ENCODE results near the gene SPOCK3.
"Not testable (repeated sequence)": the region's sequence is repeated elsewhere in the genome, so short reads cannot be mapped to it uniquely, and the experiment has no call there.

DNA sequence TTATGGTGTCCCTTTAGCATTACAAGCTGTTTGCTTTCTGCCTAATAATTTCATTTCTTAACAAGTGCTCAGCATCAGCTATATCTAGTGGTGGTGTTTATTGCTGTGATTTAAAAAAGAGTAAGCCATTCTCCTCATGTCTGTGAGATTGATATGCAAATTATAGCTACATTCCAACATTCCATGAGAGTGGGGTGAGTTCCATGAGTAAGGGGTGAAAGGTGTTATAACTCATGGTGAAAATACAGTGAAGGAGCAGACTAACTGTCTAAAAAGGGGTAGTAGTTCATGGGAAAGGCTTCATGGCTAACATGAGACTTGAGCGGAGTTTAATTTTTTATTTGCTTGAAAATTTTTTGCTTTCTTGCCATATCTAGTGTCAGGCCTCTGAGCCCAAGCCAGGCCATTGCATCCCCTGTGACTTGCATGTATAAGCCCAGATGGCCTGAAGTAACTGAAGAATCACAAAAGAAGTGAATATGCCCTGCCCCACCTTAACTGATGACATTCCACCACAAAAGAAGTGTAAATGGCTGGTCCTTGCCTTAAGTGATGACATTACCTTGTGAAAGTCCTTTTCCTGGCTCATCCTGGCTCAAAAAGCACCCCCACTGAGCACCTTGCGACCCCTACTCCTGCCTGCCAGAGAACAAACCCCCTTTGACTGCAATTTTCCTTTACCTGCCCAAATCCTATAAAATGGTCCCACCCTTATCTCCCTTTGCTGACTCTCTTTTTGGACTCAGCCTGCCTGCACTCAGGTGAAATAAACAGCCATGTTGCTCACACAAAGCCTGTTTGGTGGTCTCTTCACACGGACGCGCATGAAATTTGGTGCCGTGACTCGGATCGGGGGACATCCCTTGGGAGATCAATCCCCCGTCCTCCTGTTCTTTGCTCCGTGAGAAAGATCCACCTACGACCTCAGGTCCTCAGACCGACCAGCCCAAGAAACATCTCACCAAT lies 518.3 kb downstream of the SPOCK3 start:
- TF ChIP-seq, protein P1, sequence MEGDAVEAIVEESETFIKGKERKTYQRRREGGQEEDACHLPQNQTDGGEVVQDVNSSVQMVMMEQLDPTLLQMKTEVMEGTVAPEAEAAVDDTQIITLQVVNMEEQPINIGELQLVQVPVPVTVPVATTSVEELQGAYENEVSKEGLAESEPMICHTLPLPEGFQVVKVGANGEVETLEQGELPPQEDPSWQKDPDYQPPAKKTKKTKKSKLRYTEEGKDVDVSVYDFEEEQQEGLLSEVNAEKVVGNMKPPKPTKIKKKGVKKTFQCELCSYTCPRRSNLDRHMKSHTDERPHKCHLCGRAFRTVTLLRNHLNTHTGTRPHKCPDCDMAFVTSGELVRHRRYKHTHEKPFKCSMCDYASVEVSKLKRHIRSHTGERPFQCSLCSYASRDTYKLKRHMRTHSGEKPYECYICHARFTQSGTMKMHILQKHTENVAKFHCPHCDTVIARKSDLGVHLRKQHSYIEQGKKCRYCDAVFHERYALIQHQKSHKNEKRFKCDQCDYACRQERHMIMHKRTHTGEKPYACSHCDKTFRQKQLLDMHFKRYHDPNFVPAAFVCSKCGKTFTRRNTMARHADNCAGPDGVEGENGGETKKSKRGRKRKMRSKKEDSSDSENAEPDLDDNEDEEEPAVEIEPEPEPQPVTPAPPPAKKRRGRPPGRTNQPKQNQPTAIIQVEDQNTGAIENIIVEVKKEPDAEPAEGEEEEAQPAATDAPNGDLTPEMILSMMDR (conservative IDR thresholded peaks at IDR 0.05 in 1 of 2, IDR thresholded peaks at IDR 0.05 in 1 of 2; ENCODE audit: extremely low read depth in 1 of 2, insufficient read depth in 1 of 2, low read depth in 1 of 2, low read length in 2 of 2) = not testable (repeated sequence)
- not testable (repeated sequence) for TF ChIP-seq EZH2 (IDR thresholded peaks at IDR 0.05; ENCODE audit: borderline replicate concordance, low read length)

Measured in mammary epithelial cell (primary cell).